KMS-11 (cell line): Measurements from ENCODE around the gene BMP7.
"Not testable (repeated sequence)": the region's sequence is repeated elsewhere in the genome, so short reads cannot be mapped to it uniquely, and the experiment has no call there.

ENCODE experiments used
- H2AFZ ChIP-seq: fragments of 200-600 bp; sonication (generic); 2 replicates; pipeline ENCODE4 v1.6.1; 2016; ENCODE audit warnings: antibody characterized with exemption, mixed run types, low read depth
- H3K27ac ChIP-seq: fragments of 200-600 bp; sonication (generic); 2 replicates; pipeline ENCODE4 v1.6.1; 2016; ENCODE audit warnings: mild to moderate bottlenecking, mixed run types
- H3K27me3 ChIP-seq: fragments of 200-600 bp; sonication (generic); 2 replicates; pipeline ENCODE4 v1.6.1; 2017; ENCODE audit warnings: mild to moderate bottlenecking, low read depth, mixed run types, moderate library complexity; ENCODE audit not compliant: insufficient read depth
- H3K36me3 ChIP-seq: fragments of 200-600 bp; sonication (generic); 2 replicates; pipeline ENCODE4 v1.6.1; 2017; ENCODE audit warnings: mild to moderate bottlenecking, mixed run types; ENCODE audit not compliant: insufficient read depth
- H3K4me1 ChIP-seq: fragments of 200-600 bp; sonication (generic); 2 replicates; pipeline ENCODE4 v1.6.1; 2016; ENCODE audit warnings: mild to moderate bottlenecking, low read depth, mixed run types; ENCODE audit not compliant: poor library complexity, severe bottlenecking
- H3K4me2 ChIP-seq: fragments of 200-600 bp; sonication (generic); 2 replicates; pipeline ENCODE4 v1.7.0; 2016; ENCODE audit warnings: mild to moderate bottlenecking, mixed run types
- H3K4me3 ChIP-seq: fragments of 200-600 bp; sonication (generic); IDR thresholded peaks from 2 replicates; pipeline ENCODE4 v1.6.1; 2017; ENCODE audit warnings: low read depth, low read length, mixed read lengths; ENCODE audit not compliant: insufficient read depth
- H3K79me2 ChIP-seq: fragments of 200-600 bp; sonication (generic); 2 replicates; pipeline ENCODE4 v1.6.1; 2016; ENCODE audit warnings: low read depth, mixed run types; ENCODE audit not compliant: insufficient read depth
- H3K9ac ChIP-seq: fragments of 200-600 bp; sonication (generic); 2 replicates; pipeline ENCODE4 v1.6.1; 2016; ENCODE audit warnings: mild to moderate bottlenecking, mixed run types
- H4K20me1 ChIP-seq: fragments of 200-600 bp; sonication (generic); 2 replicates; pipeline ENCODE4 v1.6.1; 2016; ENCODE audit warnings: mild to moderate bottlenecking, mixed run types; ENCODE audit not compliant: insufficient read depth
- TF ChIP-seq, protein P1 (sequence below): fragments of 200-600 bp; sonication (generic); conservative IDR thresholded peaks from 2 replicates; pipeline ENCODE4 v1.6.1; 2017; ENCODE audit warnings: low read depth, mild to moderate bottlenecking, antibody characterized with exemption, low read length, moderate library complexity, mixed read lengths

Gene BMP7

GRCh38 chr20:57158474-57158873 is 108.0 kb downstream of the BMP7 start:
- H3K9ac ChIP-seq: no peak overlapping the region
- TF ChIP-seq, protein P1, sequence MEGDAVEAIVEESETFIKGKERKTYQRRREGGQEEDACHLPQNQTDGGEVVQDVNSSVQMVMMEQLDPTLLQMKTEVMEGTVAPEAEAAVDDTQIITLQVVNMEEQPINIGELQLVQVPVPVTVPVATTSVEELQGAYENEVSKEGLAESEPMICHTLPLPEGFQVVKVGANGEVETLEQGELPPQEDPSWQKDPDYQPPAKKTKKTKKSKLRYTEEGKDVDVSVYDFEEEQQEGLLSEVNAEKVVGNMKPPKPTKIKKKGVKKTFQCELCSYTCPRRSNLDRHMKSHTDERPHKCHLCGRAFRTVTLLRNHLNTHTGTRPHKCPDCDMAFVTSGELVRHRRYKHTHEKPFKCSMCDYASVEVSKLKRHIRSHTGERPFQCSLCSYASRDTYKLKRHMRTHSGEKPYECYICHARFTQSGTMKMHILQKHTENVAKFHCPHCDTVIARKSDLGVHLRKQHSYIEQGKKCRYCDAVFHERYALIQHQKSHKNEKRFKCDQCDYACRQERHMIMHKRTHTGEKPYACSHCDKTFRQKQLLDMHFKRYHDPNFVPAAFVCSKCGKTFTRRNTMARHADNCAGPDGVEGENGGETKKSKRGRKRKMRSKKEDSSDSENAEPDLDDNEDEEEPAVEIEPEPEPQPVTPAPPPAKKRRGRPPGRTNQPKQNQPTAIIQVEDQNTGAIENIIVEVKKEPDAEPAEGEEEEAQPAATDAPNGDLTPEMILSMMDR: no peak
- peak overlapping the region; percentile 92 for H3K27ac ChIP-seq
- H3K36me3 ChIP-seq: no peaks in the 10 kb centered on the region
- no peaks in the 10 kb centered on the region for H4K20me1 ChIP-seq
- peaks cover 62% of the 10 kb centered on the region for H3K4me1 ChIP-seq
- H3K4me3 ChIP-seq: no peak overlapping the region
- peak overlapping the region; percentile 53; the same call in 1 of the 2 replicates for H2AFZ ChIP-seq
- no peaks in the 10 kb centered on the region for H3K27me3 ChIP-seq
- peak overlapping the region; percentile 88; the same call in 1 of the 2 replicates for H3K4me2 ChIP-seq
- H3K79me2 ChIP-seq: no peaks in the 10 kb centered on the region

GRCh38 chr20:57157787-57158186 is 108.7 kb downstream of the BMP7 start:
- not testable (repeated sequence) for H3K27me3 ChIP-seq, H4K20me1 ChIP-seq, H3K79me2 ChIP-seq, H3K36me3 ChIP-seq, H3K4me3 ChIP-seq
- Histone ChIP-seq H3K9ac (peak overlapping the region; percentile 49; the same call in 1 of the 2 replicates), H3K4me1 (peaks cover 62% of the 10 kb centered on the region), H3K4me2 (peak overlapping the region; percentile 88), H3K27ac (peak overlapping the region; percentile 92), H2AFZ (peak overlapping the region; percentile 53)

DNA sequence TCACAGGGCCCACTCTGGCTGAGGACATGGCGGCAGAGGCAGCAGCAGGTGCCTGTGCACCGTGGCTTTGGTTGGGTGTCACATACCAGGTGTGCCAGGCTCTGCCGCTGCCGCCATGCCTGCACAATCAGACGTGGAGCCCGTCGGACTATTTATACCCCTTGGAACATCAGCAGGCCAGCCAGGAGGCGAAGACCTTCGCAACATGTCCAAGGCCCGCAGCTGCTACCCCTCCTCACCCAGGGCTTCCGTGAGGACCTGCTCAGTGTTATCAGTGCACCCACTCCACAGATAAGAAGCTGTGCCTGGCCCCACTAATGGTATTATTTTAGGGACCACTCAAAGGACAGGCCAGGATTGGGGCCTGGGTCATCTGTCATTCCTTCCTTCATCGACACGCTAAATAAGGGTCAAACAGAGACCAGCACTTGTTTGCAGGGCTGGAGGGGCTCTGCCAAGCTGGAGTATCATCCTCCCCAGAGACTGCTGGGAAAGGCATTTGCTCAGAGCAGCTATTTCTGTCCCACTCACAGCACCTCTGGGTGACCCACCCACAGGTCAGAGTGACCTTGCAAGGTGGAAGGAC is 109.2 kb downstream of the BMP7 start:
- Histone ChIP-seq H3K4me2 (peak overlapping the region; percentile 88), H3K27ac (peak overlapping the region; percentile 92), H3K79me2 (no peaks in the 10 kb centered on the region), H2AFZ (peak overlapping the region; percentile 53), H3K4me3 (no peak overlapping the region), H4K20me1 (no peaks in the 10 kb centered on the region), H3K27me3 (no peaks in the 10 kb centered on the region), H3K36me3 (no peaks in the 10 kb centered on the region), H3K9ac (peak overlapping the region; percentile 49; the same call in 1 of the 2 replicates), H3K4me1 (peaks cover 62% of the 10 kb centered on the region)
- TF ChIP-seq, protein P1: no peak

- Histone ChIP-seq H4K20me1 (no peaks in the 10 kb centered on the region), H3K4me2 (peak overlapping the region; percentile 88), H2AFZ (peak overlapping the region; percentile 53), H3K36me3 (no peaks in the 10 kb centered on the region), H3K27ac (peak overlapping the region; percentile 92), H3K27me3 (no peaks in the 10 kb centered on the region), H3K4me1 (peaks cover 61% of the 10 kb centered on the region), H3K9ac (peak overlapping the region; percentile 49; the same call in 1 of the 2 replicates), H3K4me3 (no peak overlapping the region), H3K79me2 (no peaks in the 10 kb centered on the region)
- TF ChIP-seq, protein P1: no peak
Measured at GRCh38 chr20:57156011-57156729, 110.3 kb downstream of the BMP7 start.

- H2AFZ ChIP-seq: no peak overlapping the region
- H3K4me3 ChIP-seq: no peak overlapping the region
- H3K79me2 ChIP-seq: no peaks in the 10 kb centered on the region
- H3K4me1 ChIP-seq: peaks cover 53% of the 10 kb centered on the region
- no peaks in the 10 kb centered on the region for H4K20me1 ChIP-seq
- TF ChIP-seq, protein P1: no peak
- H3K27ac ChIP-seq: no peak overlapping the region
- H3K27me3 ChIP-seq: no peaks in the 10 kb centered on the region
- H3K4me2 ChIP-seq: no peak overlapping the region
- no peaks in the 10 kb centered on the region for H3K36me3 ChIP-seq
- no peak overlapping the region for H3K9ac ChIP-seq
Measured at GRCh38 chr20:57155415-57155814, 111.0 kb downstream of the BMP7 start.
